Hepatocyte (in vitro differentiated cells): Measurements from ENCODE around the gene ZNF597.

ENCODE experiments used
- EZH2 ChIP-seq: fragments of 200-600 bp; sonication (generic); IDR thresholded peaks from 2 replicates; pipeline ENCODE4 v1.6.1; 2016; ENCODE audit warnings: antibody characterized with exemption, mild to moderate bottlenecking, borderline replicate concordance
- TF ChIP-seq, protein P1 (sequence below): fragments of 200-600 bp; sonication (generic); IDR thresholded peaks from 2 replicates; pipeline ENCODE4 v1.5.1; 2016; ENCODE audit warnings: antibody characterized with exemption, mild to moderate bottlenecking; ENCODE audit not compliant: poor library complexity

DNA sequence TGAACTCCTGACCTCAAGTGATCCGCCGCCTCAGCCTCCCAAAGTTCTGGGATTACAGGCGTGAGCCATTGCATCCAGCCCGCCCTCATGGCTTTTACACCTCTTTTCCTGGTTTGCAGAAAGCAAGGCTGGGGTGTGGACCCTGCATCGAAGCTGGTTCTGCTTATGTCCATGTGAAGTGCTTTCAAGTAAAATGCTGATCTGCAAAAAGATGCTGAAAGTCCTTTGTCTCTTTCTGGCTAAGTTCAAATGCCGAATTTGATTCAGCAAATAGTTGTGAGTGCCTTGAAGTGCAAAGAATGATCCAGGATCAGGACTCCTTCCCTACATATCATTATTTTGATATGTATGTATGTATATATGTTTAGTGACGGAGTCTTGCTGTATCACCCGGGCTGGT lies 17.3 kb upstream of the ZNF597 start:
- TF ChIP-seq, protein P1, sequence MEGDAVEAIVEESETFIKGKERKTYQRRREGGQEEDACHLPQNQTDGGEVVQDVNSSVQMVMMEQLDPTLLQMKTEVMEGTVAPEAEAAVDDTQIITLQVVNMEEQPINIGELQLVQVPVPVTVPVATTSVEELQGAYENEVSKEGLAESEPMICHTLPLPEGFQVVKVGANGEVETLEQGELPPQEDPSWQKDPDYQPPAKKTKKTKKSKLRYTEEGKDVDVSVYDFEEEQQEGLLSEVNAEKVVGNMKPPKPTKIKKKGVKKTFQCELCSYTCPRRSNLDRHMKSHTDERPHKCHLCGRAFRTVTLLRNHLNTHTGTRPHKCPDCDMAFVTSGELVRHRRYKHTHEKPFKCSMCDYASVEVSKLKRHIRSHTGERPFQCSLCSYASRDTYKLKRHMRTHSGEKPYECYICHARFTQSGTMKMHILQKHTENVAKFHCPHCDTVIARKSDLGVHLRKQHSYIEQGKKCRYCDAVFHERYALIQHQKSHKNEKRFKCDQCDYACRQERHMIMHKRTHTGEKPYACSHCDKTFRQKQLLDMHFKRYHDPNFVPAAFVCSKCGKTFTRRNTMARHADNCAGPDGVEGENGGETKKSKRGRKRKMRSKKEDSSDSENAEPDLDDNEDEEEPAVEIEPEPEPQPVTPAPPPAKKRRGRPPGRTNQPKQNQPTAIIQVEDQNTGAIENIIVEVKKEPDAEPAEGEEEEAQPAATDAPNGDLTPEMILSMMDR, result no peak
- TF ChIP-seq EZH2, result no peak
